ENCODE data around the gene ABCC12.

ABCC12 gene

GRCh38 chr16:48165961-48166578 is 10.3 kb upstream of the ABCC12 start:
- DNase-seq (ENCODE audit: low read depth): no peak

GRCh38 chr16:48164907-48165715 is 9.3 kb upstream of the ABCC12 start:
- peak; percentile 8 for DNase-seq (ENCODE audit: low read depth)

- DNase-seq (ENCODE audit: low read depth): no peak
These were observed 7.1 kb upstream of the ABCC12 start for GRCh38 chr16:48162839-48163410.

- DNase-seq (ENCODE audit: low read depth): no peak
These were observed 6.1 kb upstream of the ABCC12 start for GRCh38 chr16:48161906-48162305.

- DNase-seq (ENCODE audit: low read depth): no peak
These were observed 4.8 kb upstream of the ABCC12 start for GRCh38 chr16:48160575-48160974.

- no peak for DNase-seq (ENCODE audit: low read depth)
These were observed 2.5 kb upstream of the ABCC12 start for GRCh38 chr16:48158296-48158695.

- DNase-seq (ENCODE audit: low read depth): no peak
These were observed 2.0 kb upstream of the ABCC12 start for GRCh38 chr16:48157794-48158193.

GRCh38 chr16:48157302-48157701 is 1.5 kb upstream of the ABCC12 start:
- no peak for DNase-seq (ENCODE audit: low read depth)

GRCh38 chr16:48156790-48157209 is 1.0 kb upstream of the ABCC12 start:
- peak; percentile 32 for DNase-seq (ENCODE audit: low read depth)

GRCh38 chr16:48153774-48154173 is 2.0 kb downstream of the ABCC12 start:
- no peak for DNase-seq (ENCODE audit: low read depth)

GRCh38 chr16:48152226-48152625 is 3.6 kb downstream of the ABCC12 start:
- DNase-seq (ENCODE audit: low read depth): no peak

GRCh38 chr16:48150707-48151106 is 5.1 kb downstream of the ABCC12 start:
- no peak for DNase-seq (ENCODE audit: low read depth)

GRCh38 chr16:48146710-48147109 is 9.1 kb downstream of the ABCC12 start:
- DNase-seq (ENCODE audit: low read depth): no peak

- no peak for DNase-seq (ENCODE audit: low read depth)
These were observed 9.7 kb downstream of the ABCC12 start for GRCh38 chr16:48146131-48146530.

GRCh38 chr16:48143812-48144368 is 11.9 kb downstream of the ABCC12 start:
- no peak for DNase-seq (ENCODE audit: low read depth)

- DNase-seq (ENCODE audit: low read depth): no peak
These were observed 15.0 kb downstream of the ABCC12 start for GRCh38 chr16:48140821-48141220.

GRCh38 chr16:48139517-48139916 is 16.3 kb downstream of the ABCC12 start:
- no peak for DNase-seq (ENCODE audit: low read depth)

GRCh38 chr16:48138543-48138942 is 17.2 kb downstream of the ABCC12 start:
- no peak for DNase-seq (ENCODE audit: low read depth)

- no peak for DNase-seq (ENCODE audit: low read depth)
These were observed 18.0 kb downstream of the ABCC12 start for GRCh38 chr16:48137822-48138221.

GRCh38 chr16:48136547-48137360 is 19.0 kb downstream of the ABCC12 start:
- no peak for DNase-seq (ENCODE audit: low read depth)

- DNase-seq (ENCODE audit: low read depth): no peak
These were observed 22.2 kb downstream of the ABCC12 start for GRCh38 chr16:48133455-48134211.

Data from T-helper 22 cell (primary cell).